ENCODE results near the gene RAD23B. TPM values are rescaled to one million over a fixed set of nuclear protein-coding genes. Genes with fewer than 3 reads are reported as not detected.

RAD23B gene
- total RNA-seq, 2 experiments from 2014 or later, result 86.4 to 86.7 TPM

GRCh38 chr9:107363516-107364152, 80.6 kb downstream of the RAD23B start:
- Mint-ChIP-seq H3K9me3 (peaks cover 1% of the 10 kb centered on the region), H3K36me3 (no peaks in the 10 kb centered on the region), H3K4me1 (no peaks in the 10 kb centered on the region), H3K4me3 (no peak overlapping the region), H3K27me3 (no peaks in the 10 kb centered on the region), H3K27ac (no peak overlapping the region)
- DNase-seq (no peak), ATAC-seq (ENCODE audit: low read depth) (no peak)
- POLR2A ChIA-PET, result no interaction called here

DNA sequence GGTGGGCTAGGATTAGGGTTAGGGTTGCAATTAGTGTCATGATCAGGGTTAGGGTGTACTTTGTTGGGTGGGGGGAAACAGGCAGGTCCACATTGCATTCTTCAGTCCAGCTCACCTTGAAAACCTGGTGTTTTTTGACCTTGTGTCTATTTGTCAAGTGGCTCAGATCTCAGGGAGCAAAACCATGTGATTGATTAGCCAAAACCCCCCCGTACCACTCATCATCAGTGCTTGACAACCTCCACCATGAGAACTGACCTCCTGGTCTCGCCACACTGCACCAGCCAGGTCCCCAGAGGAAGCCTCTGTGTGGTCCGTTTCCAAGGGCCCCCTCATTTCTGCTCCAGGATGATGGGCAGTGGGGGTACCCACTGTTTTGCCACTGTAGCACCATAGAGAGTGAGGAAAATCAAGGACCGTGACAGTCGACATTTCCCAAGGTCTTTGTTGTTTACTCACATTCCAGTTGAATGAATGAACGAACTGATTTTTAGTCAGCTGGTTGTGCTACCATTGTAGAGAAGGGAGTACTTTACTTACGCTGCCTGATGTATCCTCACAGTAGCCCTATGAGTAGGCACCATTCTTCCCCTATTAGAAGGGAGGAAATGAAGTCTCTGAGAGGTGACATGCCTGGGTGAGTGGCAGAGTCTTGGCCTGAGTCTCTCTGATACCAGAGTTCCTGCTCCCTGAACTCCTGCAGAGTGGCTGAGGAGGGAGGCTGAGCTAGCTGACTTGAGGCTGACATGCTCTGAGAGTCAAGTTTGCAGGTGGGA, 84.8 kb downstream of the RAD23B start:
- H3K4me3 Mint-ChIP-seq, result no peak overlapping the region
- H3K27ac Mint-ChIP-seq, result no peak overlapping the region
- no peaks in the 10 kb centered on the region for H3K27me3 Mint-ChIP-seq
- POLR2A ChIA-PET, result no interaction called here
- no peak for DNase-seq
- peaks cover 1% of the 10 kb centered on the region for H3K9me3 Mint-ChIP-seq
- no peaks in the 10 kb centered on the region for H3K36me3 Mint-ChIP-seq
- ATAC-seq (ENCODE audit: low read depth), result no peak
- no peaks in the 10 kb centered on the region for H3K4me1 Mint-ChIP-seq

DNA sequence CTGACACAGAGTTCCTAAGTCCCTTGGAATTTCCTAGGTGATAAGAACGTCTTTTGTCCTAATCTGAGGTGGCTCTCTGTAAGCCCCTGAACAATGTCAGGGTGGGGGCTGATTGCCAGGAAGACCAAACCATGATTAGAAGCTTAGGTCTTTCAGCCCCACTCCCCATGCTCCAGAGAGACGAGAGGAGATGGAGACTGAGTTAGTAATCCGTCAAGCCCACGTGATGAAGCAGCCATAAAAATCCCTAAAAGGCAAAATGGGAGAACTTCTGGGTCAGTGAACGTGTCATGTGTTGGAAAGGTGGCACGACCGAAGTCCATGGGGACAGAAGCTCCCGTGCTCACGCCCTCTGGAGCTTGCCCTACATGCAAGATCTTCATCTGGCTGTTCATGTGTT, 85.6 kb downstream of the RAD23B start:
- Mint-ChIP-seq H3K4me1 (no peaks in the 10 kb centered on the region), H3K36me3 (no peaks in the 10 kb centered on the region), H3K27me3 (no peaks in the 10 kb centered on the region), H3K27ac (no peak overlapping the region), H3K9me3 (peaks cover 1% of the 10 kb centered on the region), H3K4me3 (no peak overlapping the region)
- ATAC-seq (ENCODE audit: low read depth), result no peak
- POLR2A ChIA-PET, result no interaction called here
- no peak for DNase-seq

GRCh38 chr9:107373809-107374208, 90.7 kb downstream of the RAD23B start:
- no peak overlapping the region for H3K4me3 Mint-ChIP-seq
- H3K27ac Mint-ChIP-seq, result no peak overlapping the region
- H3K4me1 Mint-ChIP-seq, result no peaks in the 10 kb centered on the region
- no peaks in the 10 kb centered on the region for H3K9me3 Mint-ChIP-seq
- POLR2A ChIA-PET, result no interaction called here
- DNase-seq (no peak), ATAC-seq (ENCODE audit: low read depth) (no peak)
- no peaks in the 10 kb centered on the region for H3K36me3 Mint-ChIP-seq
- no peaks in the 10 kb centered on the region for H3K27me3 Mint-ChIP-seq

- DNase-seq, result no peak
- no peak overlapping the region for H3K4me3 Mint-ChIP-seq
- no peak for ATAC-seq (ENCODE audit: low read depth)
- H3K27me3 Mint-ChIP-seq, result no peaks in the 10 kb centered on the region
- no peaks in the 10 kb centered on the region for H3K4me1 Mint-ChIP-seq
- H3K9me3 Mint-ChIP-seq, result no peaks in the 10 kb centered on the region
- POLR2A ChIA-PET, result no interaction called here
- no peaks in the 10 kb centered on the region for H3K36me3 Mint-ChIP-seq
- no peak overlapping the region for H3K27ac Mint-ChIP-seq
These were observed 91.9 kb downstream of the RAD23B start for GRCh38 chr9:107375001-107375400.

DNA sequence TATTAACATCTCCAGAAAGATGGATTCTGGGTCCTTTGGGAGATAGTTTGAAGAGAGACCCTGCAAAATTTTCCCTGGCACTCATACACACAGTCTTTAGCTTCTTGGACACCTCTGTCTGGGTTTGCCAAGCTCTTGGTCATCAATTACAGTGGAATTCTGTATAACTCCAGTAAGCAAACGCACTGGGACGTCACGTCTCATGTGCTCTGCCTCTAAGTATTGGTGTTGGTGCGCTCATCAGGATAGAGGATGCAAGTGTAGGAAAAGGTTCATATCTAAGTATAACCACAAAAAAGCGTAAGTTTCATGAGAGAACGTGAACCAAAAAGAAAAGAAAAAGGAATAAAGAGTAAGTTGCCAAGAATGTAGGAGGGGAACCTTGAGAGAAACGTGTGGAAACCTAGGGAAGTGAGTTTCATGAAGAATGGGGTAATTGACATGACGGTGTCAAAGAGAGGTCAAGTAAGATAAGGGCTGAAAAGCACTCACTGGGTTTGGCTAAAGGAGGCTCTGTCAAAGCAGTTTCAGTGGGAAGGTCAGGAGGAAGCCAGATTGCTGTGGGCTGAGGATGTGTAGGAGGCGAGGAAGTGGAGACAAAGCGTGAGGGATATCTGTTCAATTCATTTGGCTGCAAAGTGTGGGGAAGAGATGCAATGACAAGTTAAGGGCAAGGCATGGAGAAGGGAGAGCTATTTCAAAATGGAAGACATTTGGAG, 92.7 kb downstream of the RAD23B start:
- Mint-ChIP-seq H3K4me3 (no peak overlapping the region), H3K27ac (no peak overlapping the region), H3K4me1 (no peaks in the 10 kb centered on the region), H3K9me3 (no peaks in the 10 kb centered on the region), H3K36me3 (no peaks in the 10 kb centered on the region), H3K27me3 (no peaks in the 10 kb centered on the region)
- ATAC-seq (ENCODE audit: low read depth) (no peak), DNase-seq (no peak)
- POLR2A ChIA-PET, result no interaction called here

GRCh38 chr9:107378006-107378405, 94.9 kb downstream of the RAD23B start:
- DNase-seq (no peak), ATAC-seq (ENCODE audit: low read depth) (no peak)
- POLR2A ChIA-PET, result no interaction called here
- Mint-ChIP-seq H3K9me3 (no peaks in the 10 kb centered on the region), H3K36me3 (no peaks in the 10 kb centered on the region), H3K27ac (no peak overlapping the region), H3K27me3 (no peaks in the 10 kb centered on the region), H3K4me1 (no peaks in the 10 kb centered on the region), H3K4me3 (no peak overlapping the region)

Other genes with a start within 250 kb of the RAD23B start
- gene KLF4, start 206.5 kb downstream of the RAD23B start, total RNA-seq, result 1 to 10 TPM in 1 of 2 experiments, under 1 TPM in 1; 0.20 to 1.1 TPM

Data from activated naive CD8-positive, alpha-beta T cell treated with anti-CD3 and anti-CD28 coated beads, Interleukin-2, amount 10 ng/mL, durations not matched to agents 7 days and 5 days (primary cell).